ENCODE results near the gene IKZF5.

DNA sequence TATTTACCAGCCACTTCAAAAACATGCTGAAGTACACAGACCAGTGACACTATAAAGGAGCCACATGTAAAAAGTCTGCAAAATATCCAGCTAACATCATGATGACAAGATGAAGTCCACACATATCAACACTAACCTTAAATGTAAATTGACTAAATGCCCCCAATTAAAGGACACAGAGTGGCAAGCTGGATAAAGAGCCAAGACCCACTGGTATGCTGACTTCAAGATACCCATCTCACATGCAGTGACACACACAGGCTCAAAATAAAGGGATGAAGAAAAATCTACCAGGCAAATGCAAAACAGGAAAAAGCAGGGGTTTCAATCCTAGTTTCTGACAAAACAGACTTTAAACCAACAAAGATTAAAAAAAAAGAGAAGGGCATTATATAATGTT is 41.7 kb downstream of the IKZF5 start:
- TF ChIP-seq EZH2 (IDR thresholded peaks at IDR 0.05; ENCODE audit: insufficient read depth, poor library complexity, severe bottlenecking) = no peak
- no peak for TF ChIP-seq EZH2phosphoT487 (IDR thresholded peaks at IDR 0.05; ENCODE audit: insufficient read depth, low read depth)
